Dedifferentiated amniotic fluid mesenchymal stem cell (primary cell): ENCODE data around the gene MCF2L2.
"Not testable (repeated sequence)": the region's sequence is repeated elsewhere in the genome, so short reads cannot be mapped to it uniquely, and the experiment has no call there.

Experiments
- DNase-seq: peaks from one replicate; pipeline ENCODE4 v3.0.0-alpha.2; 2016; ENCODE audit errors: extremely low spot score

Gene MCF2L2

DNA sequence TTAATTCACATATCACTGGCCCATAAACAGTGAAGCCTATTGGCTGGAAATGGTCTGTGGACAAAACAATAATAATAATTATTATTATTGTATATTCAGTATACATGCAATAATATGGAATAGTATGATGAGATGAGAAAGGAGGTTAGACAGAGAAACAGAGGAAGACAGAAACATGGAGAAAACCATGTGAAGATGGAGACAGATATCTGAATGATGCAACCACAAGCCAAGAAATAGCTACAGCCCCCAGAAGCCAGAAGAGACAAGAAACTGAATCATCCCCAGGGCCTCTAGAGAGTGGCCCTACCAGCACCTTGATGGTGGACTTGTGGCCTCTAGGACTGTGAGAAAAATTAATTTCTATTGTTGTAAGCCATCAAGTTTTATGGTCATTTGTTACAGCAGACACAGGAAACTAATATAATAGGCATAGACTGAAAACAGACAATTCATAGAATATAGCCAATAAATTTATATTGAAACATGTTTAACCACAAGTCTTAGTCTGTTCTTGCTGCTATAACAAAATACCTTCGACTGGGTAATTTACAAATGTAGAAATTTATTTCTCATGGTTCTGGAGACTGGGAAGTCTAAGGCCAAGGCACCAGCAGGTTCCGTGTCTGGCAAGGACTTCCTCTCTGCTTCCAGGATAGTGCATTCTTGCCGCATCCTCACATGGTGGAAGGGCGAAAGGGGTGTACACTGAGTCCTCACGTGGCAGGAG, 31.6 kb downstream of the MCF2L2 start:
- DNase-seq = no peak

DNA sequence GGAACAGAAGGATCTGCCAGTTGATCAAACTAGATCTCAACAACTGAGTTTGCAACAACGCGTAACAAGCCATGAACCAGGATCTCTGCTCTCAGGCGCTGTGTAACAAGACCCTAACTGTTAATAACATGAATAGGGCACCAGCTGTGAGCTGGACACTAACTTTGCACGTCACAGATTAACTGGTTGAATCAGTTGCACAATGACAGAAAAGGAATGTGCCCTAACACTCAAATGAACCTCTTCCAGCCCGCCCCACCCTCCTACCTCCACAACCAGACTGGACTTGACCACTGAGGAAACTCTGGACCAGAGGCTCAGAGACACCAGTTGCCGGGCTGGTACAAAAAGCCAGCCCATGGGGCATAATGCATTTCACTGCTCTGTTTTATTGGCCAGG, 34.3 kb downstream of the MCF2L2 start:
- DNase-seq = no peak

DNA sequence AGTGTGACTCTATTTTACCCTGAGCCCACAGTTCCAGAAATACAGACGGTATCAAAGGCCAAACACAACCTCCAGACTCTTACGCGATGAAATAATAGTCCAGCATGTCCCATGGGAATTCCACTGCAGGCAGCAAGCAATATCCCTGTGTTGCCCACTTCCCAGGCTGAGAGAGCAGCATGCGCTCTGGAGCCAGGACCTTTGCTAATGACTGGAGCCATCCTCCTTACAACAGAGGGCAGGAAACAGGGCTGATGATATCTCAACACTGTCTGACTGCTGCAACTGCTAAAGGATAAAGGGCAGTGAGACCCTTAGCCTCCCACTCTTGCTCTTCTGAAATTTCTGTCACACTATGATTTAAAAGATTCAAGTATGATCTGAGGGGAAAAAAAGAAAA, 34.8 kb downstream of the MCF2L2 start:
- no peak for DNase-seq

DNA sequence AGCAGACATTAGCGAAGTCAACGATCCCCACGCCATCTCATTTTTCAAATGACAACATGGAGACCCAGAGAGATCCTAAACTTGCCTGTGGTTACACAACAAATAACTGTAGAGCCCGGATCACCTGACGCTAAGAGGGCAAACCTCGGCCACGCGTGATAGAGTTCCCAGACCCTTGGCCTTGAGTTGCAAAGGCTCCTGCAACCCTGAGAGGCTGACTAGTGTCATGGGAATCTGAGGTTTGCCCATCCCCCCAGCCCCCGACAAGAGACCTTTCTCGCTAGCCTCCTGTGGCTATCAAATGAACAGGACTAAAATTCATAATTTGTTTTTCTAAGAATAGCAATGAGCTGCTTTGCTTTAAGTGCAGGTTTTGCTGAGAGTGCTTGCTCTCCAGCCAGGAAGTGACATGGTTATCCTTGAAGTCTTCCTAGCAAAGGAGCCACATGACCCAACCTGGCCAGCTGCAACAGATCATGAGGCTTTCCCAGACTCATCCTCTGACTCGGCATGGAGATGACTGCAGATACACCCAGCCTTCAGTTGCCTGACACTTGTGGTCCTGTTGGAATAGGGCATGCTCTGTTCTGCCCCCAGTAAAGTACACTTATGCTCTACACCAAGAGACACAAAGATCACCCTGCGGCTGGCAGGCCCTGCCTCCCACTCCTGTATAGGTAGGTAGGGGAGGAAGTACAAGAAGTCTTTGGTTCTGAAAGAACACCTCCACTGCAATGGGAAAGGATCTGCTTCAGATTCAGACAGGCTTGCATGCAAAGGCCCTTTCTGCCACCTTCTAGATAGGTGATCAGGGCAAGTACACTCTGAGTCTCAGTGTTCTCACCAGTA, 36.0 kb downstream of the MCF2L2 start:
- DNase-seq = no peak

DNA sequence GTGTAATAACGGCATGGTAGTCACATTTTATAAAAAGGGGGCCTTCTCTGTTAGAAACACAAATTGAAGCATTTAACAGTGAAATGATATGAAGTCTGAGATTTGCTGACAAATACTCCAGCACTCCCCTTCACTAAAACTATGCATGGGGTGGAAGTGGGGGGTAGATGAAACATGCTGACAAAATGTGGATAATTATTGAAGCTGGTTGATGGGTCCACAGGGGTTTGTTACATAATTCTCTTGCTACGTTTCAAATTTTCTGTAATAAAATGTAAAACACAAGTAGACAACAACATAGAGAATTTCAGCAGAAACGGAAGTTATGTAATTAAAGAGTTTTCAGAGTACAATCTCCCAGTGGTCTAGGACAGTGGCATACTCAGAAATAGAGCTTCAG, 37.0 kb downstream of the MCF2L2 start:
- DNase-seq = no peak

DNA sequence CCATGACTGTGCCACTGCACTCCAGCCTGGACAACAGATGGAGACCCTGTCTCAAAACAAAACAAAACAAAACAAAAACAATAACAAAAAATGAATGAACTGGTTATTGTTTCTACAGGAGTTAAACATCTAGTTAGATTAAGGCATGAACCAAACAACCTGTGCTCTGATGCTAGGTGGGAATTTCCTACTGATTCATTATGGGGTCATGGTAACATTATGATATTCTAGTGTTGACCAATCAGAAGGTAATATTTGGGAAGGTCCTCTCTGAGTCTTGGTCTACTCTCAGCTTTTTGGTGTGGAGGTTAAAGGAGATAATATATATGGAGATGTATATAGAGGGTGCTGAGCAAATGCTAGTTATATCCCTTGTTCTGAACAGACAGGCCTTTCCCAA, 37.6 kb downstream of the MCF2L2 start:
- no peak for DNase-seq

DNA sequence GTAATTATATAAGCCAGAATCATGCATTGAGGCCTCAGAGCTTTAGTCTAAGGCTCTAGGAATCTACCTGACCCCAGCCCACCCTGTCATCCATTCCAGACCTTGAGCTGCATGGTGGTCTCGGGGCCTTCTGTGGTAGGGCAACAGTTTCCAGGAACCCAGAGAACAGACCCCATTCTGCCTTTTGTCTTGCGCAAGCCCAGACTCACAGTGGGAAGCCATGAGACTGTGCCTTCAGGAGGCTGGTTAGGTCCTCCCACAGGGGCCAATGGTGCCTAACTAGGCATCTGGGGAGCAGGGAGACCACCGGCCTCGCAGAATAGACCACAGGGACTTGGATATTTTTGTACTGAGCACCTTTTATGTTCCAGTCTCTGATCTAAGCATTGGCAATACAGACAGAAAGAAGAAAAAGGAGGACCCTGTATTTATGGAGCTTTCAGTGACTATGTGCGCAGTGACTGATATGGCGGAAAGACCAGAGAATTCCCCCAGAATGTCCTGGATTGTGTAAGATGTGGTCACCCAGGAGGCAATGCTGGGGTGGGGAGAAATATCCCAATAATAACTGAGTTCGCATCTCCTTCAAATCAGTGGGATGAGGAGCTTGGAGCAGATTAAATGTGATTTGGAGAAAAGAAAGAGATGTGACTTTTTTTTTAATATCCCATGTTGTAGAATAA, 40.1 kb downstream of the MCF2L2 start:
- DNase-seq = no peak

DNA sequence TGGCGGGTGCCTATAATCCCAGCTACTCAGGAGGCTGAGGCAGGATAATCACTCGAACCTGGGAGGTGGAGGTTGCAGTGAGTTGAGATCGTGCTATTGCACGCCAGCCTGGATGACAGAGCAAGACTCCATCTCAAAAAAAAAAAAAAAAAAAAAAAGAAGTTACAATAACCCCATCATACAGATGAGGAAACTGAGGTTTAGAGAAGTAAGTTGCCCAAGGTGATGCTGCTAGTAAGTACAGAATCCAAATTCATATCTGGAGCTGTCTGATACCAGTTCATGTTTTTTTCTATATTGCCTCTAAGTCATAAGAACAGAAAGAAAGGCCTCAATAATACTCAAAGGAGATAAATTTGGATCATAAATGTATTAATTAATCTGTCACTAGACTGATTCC, 40.6 kb downstream of the MCF2L2 start:
- no peak for DNase-seq

DNA sequence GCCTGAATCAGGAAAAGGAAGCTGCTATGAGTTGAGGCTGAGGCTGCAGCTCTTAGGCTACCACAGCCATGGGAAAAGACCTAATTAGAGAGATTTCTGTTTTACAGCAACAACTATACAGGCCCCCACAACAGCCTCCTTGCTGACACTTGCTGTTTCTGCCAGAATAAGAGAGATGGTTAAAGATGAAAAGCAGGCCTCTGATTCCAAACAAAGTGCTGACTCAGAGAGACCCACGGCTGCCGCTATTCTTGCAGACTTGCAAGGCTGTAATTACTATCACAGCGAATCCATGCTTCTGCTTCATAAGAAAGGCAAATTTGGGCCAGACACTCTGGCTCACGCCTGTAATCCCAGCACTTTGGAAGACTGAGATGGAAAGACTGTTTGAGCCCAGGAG, 41.8 kb downstream of the MCF2L2 start:
- no peak for DNase-seq

DNA sequence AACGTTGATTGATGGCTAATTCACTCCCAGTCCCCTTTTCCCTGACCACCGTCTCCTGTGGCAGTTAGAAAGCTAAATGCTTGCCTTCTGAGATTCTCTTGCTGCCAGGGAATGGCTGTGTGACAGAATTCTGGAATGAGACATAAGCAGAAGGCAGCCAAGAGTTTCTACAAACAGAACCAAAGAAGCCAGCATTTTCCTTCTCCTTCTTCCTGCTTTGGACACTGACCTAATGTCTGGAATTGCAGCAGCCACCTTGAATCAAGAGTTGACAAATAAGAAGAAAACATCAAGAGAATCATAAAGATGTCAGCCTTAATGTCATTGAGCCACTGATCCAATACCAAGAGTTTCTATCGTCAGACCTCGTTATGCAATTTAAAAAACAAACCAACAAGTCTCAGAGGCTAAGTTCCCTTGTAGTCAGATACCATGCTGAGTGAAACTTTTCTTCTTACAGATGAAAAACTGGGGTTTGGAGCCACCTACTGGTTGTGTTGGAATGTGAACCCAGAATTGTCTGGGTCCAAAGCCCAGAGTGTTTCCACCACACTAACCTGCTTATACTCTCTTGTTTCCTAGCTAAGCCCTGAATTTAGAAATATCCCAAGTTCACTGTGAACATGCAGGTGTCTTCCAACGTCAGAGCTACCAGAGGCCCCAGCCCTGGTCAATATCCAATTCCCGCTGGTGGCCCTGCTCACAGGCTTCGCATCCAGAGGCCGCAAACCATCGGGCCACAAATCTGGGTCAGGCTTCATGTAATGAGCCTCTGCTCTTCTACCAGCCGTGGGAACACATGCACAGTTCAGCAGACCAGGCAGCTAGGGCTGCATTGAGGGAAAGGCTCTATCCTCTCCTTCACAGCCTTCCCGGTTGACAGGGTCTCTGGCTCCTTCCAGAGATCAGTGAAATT, 42.5 kb downstream of the MCF2L2 start:
- peak; percentile 77 for DNase-seq

DNA sequence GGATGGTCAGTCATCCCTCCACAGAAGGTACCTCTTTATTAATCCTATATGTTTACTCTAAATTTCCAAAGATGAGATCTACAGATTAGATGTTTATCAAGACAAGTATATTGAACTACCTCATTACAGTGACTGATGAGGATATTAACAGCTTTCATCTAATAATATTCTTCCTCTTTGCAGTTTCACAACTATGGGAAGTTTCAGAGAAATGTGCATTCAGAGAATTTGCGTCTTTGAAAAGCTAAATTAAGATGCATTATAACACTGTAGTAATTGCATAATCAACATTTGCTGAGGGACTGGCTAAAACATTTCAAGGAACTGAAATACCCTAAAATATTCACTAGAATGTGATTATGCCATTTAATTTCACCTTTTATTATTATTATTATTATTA, 46.7 kb downstream of the MCF2L2 start:
- DNase-seq = no peak

DNA sequence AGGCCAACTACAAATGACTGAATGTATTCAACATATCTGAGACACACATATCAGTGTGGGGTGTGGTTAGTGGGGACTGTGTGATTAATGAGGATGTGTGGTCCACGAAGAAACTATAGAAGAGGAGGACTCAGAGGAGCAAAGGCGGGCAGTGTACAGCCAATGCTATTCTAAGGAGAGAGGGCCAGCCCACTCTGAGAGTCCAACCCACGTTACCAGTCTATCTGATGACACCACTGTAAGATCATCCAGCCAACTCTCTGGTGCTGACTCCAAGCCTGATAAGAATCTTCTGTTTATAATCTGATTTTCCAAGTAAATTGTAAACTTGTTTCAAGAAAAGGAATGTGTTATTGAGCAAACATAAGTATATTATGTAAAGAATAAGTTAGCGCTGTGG, 47.2 kb downstream of the MCF2L2 start:
- no peak for DNase-seq

DNA sequence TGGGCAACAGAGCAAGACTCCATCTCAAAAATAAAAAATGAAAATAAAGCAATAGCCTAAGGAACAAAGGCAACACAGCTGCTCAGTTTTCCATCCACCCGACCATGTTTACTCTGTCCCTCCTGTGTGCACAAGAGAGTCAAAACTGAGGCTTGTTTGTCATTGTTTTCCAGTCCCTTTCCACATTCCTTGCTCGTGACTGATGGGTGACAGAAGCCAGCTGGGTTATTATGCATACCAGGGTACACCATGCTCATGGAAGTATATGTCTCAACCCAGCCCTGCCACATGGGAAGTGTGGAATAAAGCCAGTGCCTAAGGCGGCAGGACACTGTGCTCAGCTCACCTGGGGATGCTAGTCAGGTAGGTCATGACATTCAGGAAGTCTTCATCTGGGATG, 49.5 kb downstream of the MCF2L2 start:
- no peak for DNase-seq

DNA sequence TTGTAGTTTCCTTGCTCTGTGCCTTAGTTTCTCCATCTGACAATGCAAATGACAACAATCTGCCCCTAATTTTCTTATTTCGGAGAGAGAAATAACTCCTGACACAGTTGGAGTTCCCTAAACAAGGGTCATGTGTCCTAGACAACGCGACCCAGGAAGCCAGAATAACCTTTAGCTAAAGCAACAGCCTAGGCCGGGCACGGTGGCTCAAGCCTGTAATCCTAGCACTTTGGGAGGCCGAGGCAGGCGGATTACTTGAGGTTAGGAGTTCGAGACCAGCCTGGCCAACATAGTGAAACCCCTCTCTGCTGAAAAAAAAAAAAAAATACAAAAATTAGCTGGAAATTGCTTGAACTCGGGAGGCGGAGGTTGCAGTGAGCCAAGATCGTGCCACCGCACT, 49.9 kb downstream of the MCF2L2 start:
- no peak for DNase-seq

DNA sequence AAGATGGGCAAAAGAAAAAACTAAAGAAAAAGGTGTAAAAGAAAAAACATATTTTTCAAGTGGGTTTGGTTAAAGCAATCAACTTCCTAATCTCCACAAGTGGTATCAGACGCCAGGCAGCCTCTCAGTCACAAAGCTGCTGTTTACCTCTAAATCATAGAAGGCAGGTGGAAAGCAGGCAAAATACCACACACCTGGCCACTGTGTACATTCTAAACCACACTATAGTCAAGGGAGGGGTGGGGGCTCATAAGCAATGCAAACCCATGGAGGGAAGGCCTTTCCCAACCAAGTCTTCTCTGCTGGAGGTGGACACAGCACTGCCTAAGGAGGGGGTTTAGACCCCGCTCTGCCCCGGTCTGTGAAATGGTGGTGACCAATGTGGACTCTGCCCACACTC, 50.4 kb downstream of the MCF2L2 start:
- no peak for DNase-seq

DNA sequence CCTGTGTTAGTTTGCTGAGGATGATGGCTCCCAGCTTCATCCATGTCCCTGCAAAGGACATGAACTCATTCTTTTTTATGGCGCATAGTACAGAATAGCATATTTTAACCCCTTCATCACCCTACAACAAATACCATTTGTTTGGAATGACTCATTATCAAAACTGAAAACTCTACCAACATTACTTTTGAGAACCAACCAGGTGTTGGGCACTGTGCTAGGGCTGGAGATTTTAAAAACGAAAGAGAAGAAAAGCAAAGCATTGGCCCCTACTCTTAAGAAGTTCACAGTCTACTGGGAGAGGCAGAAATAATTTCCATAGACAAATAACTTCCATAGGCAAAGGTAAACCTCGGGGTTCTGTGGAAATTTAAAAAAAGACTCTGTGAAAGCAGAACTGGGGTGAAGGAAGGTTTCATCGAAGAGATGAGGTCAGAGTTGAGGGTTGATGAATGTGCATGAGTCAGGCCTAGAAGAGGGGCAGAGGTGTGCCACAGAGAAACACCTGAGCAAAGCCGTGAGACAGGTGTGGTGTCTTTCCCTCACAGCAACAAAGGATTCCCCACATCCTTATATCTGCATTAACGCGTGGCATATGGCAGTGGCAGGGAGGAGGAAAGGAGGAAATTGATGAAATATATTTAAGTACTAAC, 51.0 kb downstream of the MCF2L2 start:
- no peak for DNase-seq

DNA sequence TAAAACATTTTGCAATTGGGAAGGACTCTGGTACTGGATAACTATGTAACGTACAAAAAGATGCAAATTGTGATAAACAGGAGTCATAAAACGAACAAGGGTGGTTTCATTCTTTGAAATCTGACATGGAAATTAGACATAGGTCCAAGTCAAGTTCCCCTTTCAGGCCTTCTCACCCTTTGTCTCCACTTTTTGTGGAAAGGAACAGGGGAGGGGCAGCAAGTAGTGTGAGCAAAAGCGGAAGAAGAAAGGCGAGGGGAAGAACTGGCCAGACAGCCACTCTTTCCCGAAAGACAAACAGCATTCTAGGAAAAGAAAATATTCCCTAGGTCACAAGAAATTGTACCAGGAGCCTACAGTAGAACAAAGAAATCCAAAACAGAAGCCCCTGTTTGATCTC, 52.6 kb downstream of the MCF2L2 start:
- no peak for DNase-seq

DNA sequence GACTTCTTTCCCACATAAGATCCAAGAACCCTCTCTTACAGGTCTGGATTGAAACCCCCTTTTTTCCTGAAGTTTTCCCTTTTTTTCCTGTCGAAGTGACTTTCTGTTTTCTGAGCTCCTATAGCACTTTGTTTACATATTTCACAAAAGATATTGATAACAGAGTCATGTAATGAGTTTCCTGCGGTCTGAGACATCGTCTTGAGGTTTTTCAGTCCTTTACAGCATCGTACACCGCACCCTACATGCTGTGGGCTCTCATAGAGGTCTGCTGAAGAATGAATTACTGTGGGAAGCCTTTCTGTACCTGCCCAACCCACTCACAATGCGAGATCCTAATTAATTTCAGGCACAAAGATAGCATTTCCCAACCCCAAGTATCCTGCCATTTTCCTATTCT, 53.1 kb downstream of the MCF2L2 start:
- DNase-seq = no peak

DNA sequence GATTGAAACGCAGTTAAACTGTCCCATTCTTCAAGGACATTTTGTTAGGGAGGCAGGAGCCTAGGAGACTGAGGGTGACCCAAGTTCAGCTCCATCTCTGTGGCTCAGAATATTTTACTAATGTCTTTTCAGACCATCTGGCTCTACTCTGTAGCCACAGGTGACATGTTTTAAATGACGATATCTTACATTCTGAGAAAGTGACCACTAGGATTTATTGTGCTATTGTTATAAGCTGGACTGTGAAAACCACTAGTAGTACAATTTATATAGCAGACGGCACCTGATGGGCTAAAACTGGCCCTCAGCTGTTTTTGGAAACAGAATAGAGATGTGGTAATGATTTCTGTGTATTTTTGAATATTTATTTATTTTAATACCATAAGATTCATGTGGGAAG, 55.5 kb downstream of the MCF2L2 start:
- no peak for DNase-seq

DNA sequence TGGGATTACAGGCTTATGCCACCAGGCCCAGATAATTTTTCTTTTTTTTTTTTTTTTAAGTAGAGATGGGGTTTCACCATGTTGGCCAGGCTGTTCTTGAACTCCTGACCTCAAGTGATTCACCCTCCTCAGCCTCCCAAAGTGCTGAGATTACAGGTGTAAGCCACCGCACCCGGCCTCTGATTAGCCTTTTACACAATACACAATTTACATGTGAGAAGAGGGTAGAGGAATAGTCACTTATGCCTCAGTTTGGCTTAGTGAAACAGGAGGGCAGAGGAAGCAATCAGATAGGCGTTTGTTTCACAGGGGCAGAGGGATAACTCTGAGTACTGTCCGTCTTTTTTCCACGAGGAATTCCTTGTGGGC, 56.8 kb downstream of the MCF2L2 start:
- not testable (repeated sequence) for DNase-seq

DNA sequence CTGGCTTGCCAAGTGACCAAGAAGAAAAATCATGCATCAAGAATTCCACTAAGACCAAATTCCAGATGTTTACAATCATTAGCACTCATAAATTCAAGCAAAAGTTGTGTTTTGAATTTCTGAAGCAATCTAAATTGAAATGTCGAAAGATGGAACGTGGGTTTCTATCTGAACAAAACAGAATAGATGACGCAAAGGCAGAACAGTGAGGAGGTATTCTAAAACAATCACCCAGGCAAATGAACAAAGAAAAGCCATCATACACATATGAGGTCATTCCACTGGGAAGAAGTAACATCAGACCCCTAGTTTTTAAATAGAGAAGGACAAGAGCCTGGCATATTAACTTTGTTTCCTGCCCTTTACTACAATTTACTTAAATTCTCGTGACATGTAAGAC, 58.0 kb downstream of the MCF2L2 start:
- DNase-seq = no peak
